Astrocyte (in vitro differentiated cells and primary cell): ENCODE data around the gene PRRT2. TPM values are rescaled to one million over a fixed set of nuclear protein-coding genes. Genes with fewer than 3 reads are reported as not detected.
"Not testable (repeated sequence)": the region's sequence is repeated elsewhere in the genome, so short reads cannot be mapped to it uniquely, and the experiment has no call there.

Source experiments
- DNase-seq: peaks from one replicate; pipeline ENCODE4 v3.0.0-alpha.2; 2010; ENCODE audit warnings: low read depth
- FAIRE-seq: peaks from 2 replicates; lab custom pipeline; 2011; peaks lifted over from hg19 to GRCh38; lab: Jason Lieb, UNC
- H2AFZ ChIP-seq: 2 replicates; pipeline ENCODE4 v1.6.0; 2012; ENCODE audit warnings: low read depth, low read length, inconsistent platforms
- H3K27ac ChIP-seq: 2 replicates; pipeline ENCODE4 v1.5.1; 2011; ENCODE audit warnings: low read depth, low read length, inconsistent platforms
- H3K27me3 ChIP-seq: 2 replicates; pipeline ENCODE4 v1.6.0; 2011; ENCODE audit warnings: low read length, inconsistent platforms; ENCODE audit not compliant: insufficient read depth
- H3K36me3 ChIP-seq: 2 replicates; pipeline ENCODE4 v1.5.1; 2011; ENCODE audit warnings: low read length, inconsistent platforms; ENCODE audit not compliant: insufficient read depth
- H3K4me1 ChIP-seq: 2 replicates; pipeline ENCODE4 v1.5.1; 2011; ENCODE audit warnings: low read length, inconsistent platforms; ENCODE audit not compliant: insufficient read depth
- H3K4me2 ChIP-seq: 2 replicates; pipeline ENCODE4 v1.6.0; 2012; ENCODE audit warnings: low read length, inconsistent platforms
- H3K4me3 ChIP-seq: 2 replicates; pipeline ENCODE4 v1.5.1; 2011; ENCODE audit warnings: low read depth, mild to moderate bottlenecking, low read length, inconsistent platforms; ENCODE audit not compliant: insufficient read depth
- H3K79me2 ChIP-seq: 2 replicates; pipeline ENCODE4 v1.6.0; 2012; ENCODE audit warnings: mild to moderate bottlenecking, low read length, inconsistent platforms; ENCODE audit not compliant: insufficient read depth
- H3K9ac ChIP-seq: 2 replicates; pipeline ENCODE4 v1.6.0; 2012; ENCODE audit warnings: mild to moderate bottlenecking, low read length, inconsistent platforms
- H3K9me3 ChIP-seq: 2 replicates; pipeline ENCODE4 v1.5.1; 2012; ENCODE audit warnings: low read depth, mild to moderate bottlenecking, low read length, inconsistent platforms; ENCODE audit not compliant: insufficient read depth
- H4K20me1 ChIP-seq: 2 replicates; pipeline ENCODE4 v1.6.0; 2012; ENCODE audit warnings: low read length, inconsistent platforms; ENCODE audit not compliant: insufficient read depth
- H3K27ac Mint-ChIP-seq: one replicate; pipeline ENCODE4 v1.8.0; 2021; ENCODE audit warnings: mild to moderate bottlenecking, mixed read lengths; ENCODE audit not compliant: unreplicated experiment
- H3K27me3 Mint-ChIP-seq: one replicate; pipeline ENCODE4 v1.8.0; 2021; ENCODE audit warnings: low read depth, mixed read lengths; ENCODE audit not compliant: unreplicated experiment
- H3K36me3 Mint-ChIP-seq: one replicate; pipeline ENCODE4 v1.8.0; 2021; ENCODE audit warnings: low read depth, mixed read lengths; ENCODE audit not compliant: unreplicated experiment
- H3K4me1 Mint-ChIP-seq: one replicate; pipeline ENCODE4 v1.8.0; 2021; ENCODE audit warnings: low read depth, mixed read lengths; ENCODE audit not compliant: unreplicated experiment
- H3K4me3 Mint-ChIP-seq: one replicate; pipeline ENCODE4 v1.8.0; 2021; ENCODE audit warnings: mild to moderate bottlenecking, moderate library complexity, mixed read lengths; ENCODE audit not compliant: unreplicated experiment
- H3K9me3 Mint-ChIP-seq: one replicate; pipeline ENCODE4 v1.8.0; 2021; ENCODE audit warnings: mild to moderate bottlenecking, mixed read lengths; ENCODE audit not compliant: unreplicated experiment
- EZH2 ChIP-seq: IDR thresholded peaks from 2 replicates; pipeline ENCODE4 v1.6.1; 2012; ENCODE audit warnings: mild to moderate bottlenecking, low read length, inconsistent platforms; ENCODE audit not compliant: insufficient read depth
- total RNA-seq: library from RNA; stranded (reverse); gene quantifications from 2 replicates; pipeline ENCODE4 v1.2.1, GENCODE V29; 2021
- TF ChIP-seq, protein P1 (sequence below): IDR thresholded peaks from 2 replicates; pipeline ENCODE4 v1.5.1; 2011; ENCODE audit warnings: low read depth, mild to moderate bottlenecking, inconsistent platforms, low read length, moderate library complexity; ENCODE audit not compliant: insufficient read depth

Gene PRRT2
- total RNA-seq, 1 donor from 2014 or later: 6.2 TPM

DNA sequence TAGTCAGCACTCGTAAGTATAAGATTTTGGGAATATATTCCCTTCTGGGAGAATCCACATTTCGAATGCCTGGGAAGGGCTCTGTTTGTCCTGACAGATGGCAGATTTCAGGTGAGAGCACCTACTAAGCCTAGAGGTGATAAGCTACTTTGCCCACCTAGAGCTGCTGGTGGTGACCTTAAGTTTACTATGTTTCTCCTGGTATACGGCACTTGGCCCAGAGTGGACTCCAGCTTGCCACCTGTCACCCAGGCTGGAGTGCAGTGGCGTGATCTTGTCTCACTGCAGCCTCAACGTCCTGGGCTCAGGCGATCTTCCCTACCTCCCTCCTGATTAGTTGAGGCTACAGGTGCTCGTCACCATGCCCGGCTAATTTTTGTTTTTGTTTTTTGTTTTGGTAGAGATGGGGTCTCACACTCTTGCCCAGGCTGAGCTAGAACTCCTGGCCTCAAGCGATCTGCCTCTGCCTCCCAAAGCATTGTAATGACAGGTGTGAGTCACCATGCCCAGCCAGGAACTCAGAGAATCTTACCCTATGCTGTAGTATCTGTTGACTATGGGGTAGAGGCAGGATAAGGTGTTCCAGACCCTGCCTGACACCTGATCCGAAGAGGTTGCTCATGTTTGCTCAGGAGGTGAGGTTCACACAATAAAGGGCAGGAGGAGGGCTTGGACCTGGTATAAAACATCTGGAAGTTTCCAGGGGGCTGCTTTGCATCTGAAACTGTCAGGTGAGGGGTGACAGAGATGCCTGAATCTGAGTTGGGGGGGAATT is 34.2 kb upstream of the PRRT2 start, which contains the start of gene ZG16:
Gene ZG16, plus strand, starts transcription at position 681 of the 775 bp plus-strand sequence. CDS start 1,011 bp downstream, outside the sequence.
- no peaks in the 10 kb centered on the region for H3K36me3 ChIP-seq
- TF ChIP-seq EZH2: no peak
- TF ChIP-seq, protein P1, sequence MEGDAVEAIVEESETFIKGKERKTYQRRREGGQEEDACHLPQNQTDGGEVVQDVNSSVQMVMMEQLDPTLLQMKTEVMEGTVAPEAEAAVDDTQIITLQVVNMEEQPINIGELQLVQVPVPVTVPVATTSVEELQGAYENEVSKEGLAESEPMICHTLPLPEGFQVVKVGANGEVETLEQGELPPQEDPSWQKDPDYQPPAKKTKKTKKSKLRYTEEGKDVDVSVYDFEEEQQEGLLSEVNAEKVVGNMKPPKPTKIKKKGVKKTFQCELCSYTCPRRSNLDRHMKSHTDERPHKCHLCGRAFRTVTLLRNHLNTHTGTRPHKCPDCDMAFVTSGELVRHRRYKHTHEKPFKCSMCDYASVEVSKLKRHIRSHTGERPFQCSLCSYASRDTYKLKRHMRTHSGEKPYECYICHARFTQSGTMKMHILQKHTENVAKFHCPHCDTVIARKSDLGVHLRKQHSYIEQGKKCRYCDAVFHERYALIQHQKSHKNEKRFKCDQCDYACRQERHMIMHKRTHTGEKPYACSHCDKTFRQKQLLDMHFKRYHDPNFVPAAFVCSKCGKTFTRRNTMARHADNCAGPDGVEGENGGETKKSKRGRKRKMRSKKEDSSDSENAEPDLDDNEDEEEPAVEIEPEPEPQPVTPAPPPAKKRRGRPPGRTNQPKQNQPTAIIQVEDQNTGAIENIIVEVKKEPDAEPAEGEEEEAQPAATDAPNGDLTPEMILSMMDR: no peak
- H3K9me3 Mint-ChIP-seq: peaks cover 4% of the 10 kb centered on the region
- H3K27ac ChIP-seq: no peak within 1 kb of the TSS
- H3K27me3 ChIP-seq: peaks cover 21% of the 10 kb centered on the region
- no peaks in the 10 kb centered on the region for H3K4me1 Mint-ChIP-seq
- no peak for FAIRE-seq
- no peak within 1 kb of the TSS for H3K27ac Mint-ChIP-seq
- H3K9me3 ChIP-seq: no peaks in the 10 kb centered on the region
- no peak within 1 kb of the TSS for H3K9ac ChIP-seq
- no peak within 1 kb of the TSS for H2AFZ ChIP-seq
- H3K4me1 ChIP-seq: peaks cover 5% of the 10 kb centered on the region
- no peak for DNase-seq
- no peak within 1 kb of the TSS for H3K4me2 ChIP-seq
- no peaks in the 10 kb centered on the region for H4K20me1 ChIP-seq
- H3K27me3 Mint-ChIP-seq: peaks cover 44% of the 10 kb centered on the region
- no peaks in the 10 kb centered on the region for H3K36me3 Mint-ChIP-seq
- H3K79me2 ChIP-seq: no peaks in the 10 kb centered on the region
- H3K4me3 Mint-ChIP-seq: no peak within 1 kb of the TSS
- no peak within 1 kb of the TSS for H3K4me3 ChIP-seq

DNA sequence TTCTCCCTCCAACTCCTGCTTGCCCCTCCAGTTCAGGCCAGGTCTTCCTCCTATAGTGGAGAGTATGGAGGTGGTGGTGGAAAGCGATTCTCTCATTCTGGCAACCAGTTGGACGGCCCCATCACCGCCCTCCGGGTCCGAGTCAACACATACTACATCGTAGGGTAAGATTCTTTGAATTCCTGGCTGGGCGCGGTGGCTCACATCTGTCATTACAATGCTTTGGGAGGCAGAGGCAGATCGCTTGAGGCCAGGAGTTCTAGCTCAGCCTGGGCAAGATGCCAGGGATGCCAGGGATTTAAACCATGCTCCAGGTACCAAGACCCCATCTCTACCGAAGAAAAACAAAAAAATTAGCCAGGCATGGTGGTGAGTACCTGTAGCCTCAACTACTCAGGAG is 32.5 kb upstream of the PRRT2 start:
- no peak overlapping the region for H3K4me2 ChIP-seq
- H3K79me2 ChIP-seq: no peaks in the 10 kb centered on the region
- H3K9me3 ChIP-seq: no peaks in the 10 kb centered on the region
- H3K9ac ChIP-seq: no peak overlapping the region
- DNase-seq (no peak), FAIRE-seq (no peak)
- H3K36me3 ChIP-seq: no peaks in the 10 kb centered on the region
- H4K20me1 ChIP-seq: no peaks in the 10 kb centered on the region
- H3K27ac ChIP-seq: no peak overlapping the region
- no peaks in the 10 kb centered on the region for H3K36me3 Mint-ChIP-seq
- no peak overlapping the region for H3K27ac Mint-ChIP-seq
- peaks cover 5% of the 10 kb centered on the region for H3K4me1 ChIP-seq
- H3K4me1 Mint-ChIP-seq: no peaks in the 10 kb centered on the region
- H3K27me3 ChIP-seq: peaks cover 21% of the 10 kb centered on the region
- peaks cover 41% of the 10 kb centered on the region for H3K27me3 Mint-ChIP-seq
- H3K4me3 Mint-ChIP-seq: no peak overlapping the region
- no peak overlapping the region for H2AFZ ChIP-seq
- H3K4me3 ChIP-seq: no peak overlapping the region
- peaks cover 4% of the 10 kb centered on the region for H3K9me3 Mint-ChIP-seq
- TF ChIP-seq EZH2: no peak
- TF ChIP-seq, protein P1: no peak

DNA sequence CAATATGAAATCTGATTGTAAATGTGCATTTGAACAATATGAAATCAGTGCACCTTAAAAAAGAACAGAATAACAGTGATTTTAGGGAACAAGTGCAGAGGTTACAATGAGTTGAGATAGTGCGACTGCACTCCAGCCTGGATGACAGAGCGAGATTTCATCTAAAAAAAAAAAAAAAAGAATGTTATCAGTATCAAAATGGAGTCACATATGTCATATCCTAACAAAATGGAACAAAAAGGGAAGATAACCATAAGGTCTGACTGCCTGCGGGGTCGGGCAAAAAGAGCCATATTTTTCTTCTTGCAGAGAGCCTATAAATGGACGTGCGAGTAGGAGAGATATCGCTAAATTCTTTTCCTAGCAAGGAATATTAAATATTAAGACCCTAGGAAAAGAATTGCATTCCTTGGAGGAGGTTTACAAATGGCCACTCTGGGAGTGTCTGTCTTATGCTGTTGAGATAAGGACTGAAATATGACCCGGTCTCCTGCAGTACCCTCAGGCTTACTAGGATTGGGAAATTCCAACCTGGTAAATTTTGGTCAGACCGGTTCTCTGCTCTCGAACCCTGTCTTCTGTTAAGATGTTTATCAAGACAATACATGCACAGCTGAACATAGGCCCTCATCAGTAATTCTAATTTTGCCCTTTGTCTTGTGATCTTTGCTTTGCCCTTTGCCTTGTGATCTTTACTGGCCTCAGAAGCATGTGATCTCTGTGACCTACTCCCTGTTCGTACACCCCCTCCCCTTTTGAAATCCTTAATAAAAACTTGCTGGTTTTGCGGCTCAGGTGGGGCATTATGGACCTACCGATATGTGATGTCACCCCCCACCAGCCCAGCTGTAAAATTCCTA is 28.7 kb upstream of the PRRT2 start:
- not testable (repeated sequence) for H3K4me3 ChIP-seq, H3K4me3 Mint-ChIP-seq, H3K36me3 Mint-ChIP-seq, H3K4me1 Mint-ChIP-seq, H3K9ac ChIP-seq, FAIRE-seq, H3K79me2 ChIP-seq, H3K4me2 ChIP-seq, H3K4me1 ChIP-seq, H4K20me1 ChIP-seq, DNase-seq, H3K36me3 ChIP-seq, H2AFZ ChIP-seq, H3K27ac Mint-ChIP-seq, H3K9me3 ChIP-seq, H3K27ac ChIP-seq, H3K9me3 Mint-ChIP-seq
- peaks cover 32% of the 10 kb centered on the region for H3K27me3 Mint-ChIP-seq
- peaks cover 21% of the 10 kb centered on the region for H3K27me3 ChIP-seq
